GM19455 (cell line): Measurements from ENCODE around the gene ARHGAP4.

Source experiments
- ATAC-seq: cut with Tn5 transposase; IDR thresholded peaks from one replicate; pipeline ENCODE4 v1.9.1; 2021; ENCODE audit not compliant: unreplicated experiment

Gene ARHGAP4

GRCh38 chrX:153925739-153926551 lies at the start of gene ARHGAP4:
TSS of gene ARHGAP4 (minus strand) at chrX:153926264. CDS start at chrX:153926202, 62 bp downstream.
- no peak for ATAC-seq

GRCh38 chrX:153974726-153975286 lies 48.7 kb upstream of the ARHGAP4 start:
- ATAC-seq = no peak

GRCh38 chrX:153974003-153974725 lies 48.1 kb upstream of the ARHGAP4 start:
- no peak for ATAC-seq

- ATAC-seq = no peak
Observed at GRCh38 chrX:153973127-153974002, 47.3 kb upstream of the ARHGAP4 start.

- ATAC-seq = peak; percentile 38
Observed at GRCh38 chrX:153972368-153973126, 46.5 kb upstream of the ARHGAP4 start, which contains the start of gene TMEM187. TSS of gene TMEM187 (plus strand) at chrX:153972754. CDS start at chrX:153982063, 9,309 bp downstream.

GRCh38 chrX:153971450-153972367 lies 45.6 kb upstream of the ARHGAP4 start, which contains the start of gene HCFC1:
TSS of gene HCFC1 (minus strand) at chrX:153971818. CDS start at chrX:153970840, 978 bp downstream.
- peak; percentile 45 for ATAC-seq

- peak; percentile 37 for ATAC-seq
Observed at GRCh38 chrX:153971124-153971449, 45.0 kb upstream of the ARHGAP4 start.

GRCh38 chrX:153970357-153971123 lies 44.5 kb upstream of the ARHGAP4 start:
- no peak for ATAC-seq

- no peak for ATAC-seq
Observed at GRCh38 chrX:153969904-153970356, 43.9 kb upstream of the ARHGAP4 start.

- ATAC-seq = no peak
Observed at GRCh38 chrX:153969125-153969903, 43.2 kb upstream of the ARHGAP4 start.

GRCh38 chrX:153968754-153969124 lies 42.7 kb upstream of the ARHGAP4 start:
- no peak for ATAC-seq

- no peak for ATAC-seq
Observed at GRCh38 chrX:153968255-153968654, 42.2 kb upstream of the ARHGAP4 start.

- ATAC-seq = no peak
Observed at GRCh38 chrX:153967536-153968224, 41.6 kb upstream of the ARHGAP4 start.

GRCh38 chrX:153966841-153967535 lies 40.9 kb upstream of the ARHGAP4 start:
- ATAC-seq = no peak

- no peak for ATAC-seq
Observed at GRCh38 chrX:153966283-153966688, 40.2 kb upstream of the ARHGAP4 start.

GRCh38 chrX:153965406-153965805 lies 39.3 kb upstream of the ARHGAP4 start:
- ATAC-seq = no peak
